ENCODE results near the gene RPS6KA5.

The RPS6KA5 gene

DNA sequence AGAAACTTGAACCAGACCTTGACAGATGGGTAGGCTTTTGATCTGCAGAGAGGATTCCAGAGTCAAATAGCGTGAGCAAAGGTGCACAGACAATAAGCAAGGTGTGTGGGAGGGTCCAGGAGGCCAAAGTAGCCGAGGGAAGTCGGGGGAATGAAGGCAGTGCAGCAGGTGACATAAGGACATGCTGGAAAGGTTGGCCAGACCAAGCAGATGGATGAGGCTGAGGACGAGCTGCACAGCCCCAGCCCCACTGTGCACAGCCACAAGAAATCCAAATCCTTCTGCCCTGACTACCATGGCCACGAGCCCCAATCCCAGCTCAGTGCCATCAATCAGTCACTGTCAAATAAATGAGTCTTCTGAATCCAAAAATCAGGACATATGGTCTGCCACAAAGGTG is 249.6 kb downstream of the RPS6KA5 start:
- no peak for DNase-seq (ENCODE audit: low spot score)
- no peak for FAIRE-seq

DNA sequence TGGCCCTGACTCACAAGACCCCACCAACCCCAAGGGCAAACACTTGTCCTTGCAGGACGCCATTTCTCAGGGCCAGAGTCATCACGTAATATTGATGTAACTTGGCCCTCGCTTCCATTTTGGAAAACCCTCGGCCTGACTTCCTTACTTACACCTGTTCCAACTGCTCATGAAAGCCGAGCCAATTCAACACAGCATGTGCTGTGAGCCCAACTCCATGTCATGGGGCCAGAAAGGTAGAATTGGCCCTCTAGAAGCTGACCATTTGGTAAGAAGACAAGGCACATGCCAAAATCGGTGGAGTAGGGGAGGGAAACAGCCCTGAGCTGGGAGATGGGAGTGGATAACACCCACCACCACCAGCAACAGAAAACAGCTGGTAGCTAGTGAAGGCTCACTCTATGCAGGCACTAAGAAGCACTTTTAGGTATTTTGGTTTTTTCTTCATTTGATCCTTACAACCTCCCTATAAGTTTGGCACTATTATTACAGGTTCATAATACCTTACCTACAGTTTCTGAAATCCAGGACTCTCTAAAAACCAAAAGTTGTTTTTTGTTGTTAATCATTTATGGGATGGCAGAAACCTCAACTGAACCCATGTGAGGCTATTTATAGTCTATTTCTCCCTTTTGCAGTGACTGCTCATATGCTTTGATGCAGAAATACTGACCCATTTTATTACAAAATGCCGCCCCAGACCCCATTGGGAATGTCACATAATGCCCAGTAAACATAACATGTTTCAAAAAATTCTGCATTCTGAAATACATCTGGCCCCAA is 250.7 kb downstream of the RPS6KA5 start:
- DNase-seq (ENCODE audit: low spot score) (no peak), FAIRE-seq (no peak)

DNA sequence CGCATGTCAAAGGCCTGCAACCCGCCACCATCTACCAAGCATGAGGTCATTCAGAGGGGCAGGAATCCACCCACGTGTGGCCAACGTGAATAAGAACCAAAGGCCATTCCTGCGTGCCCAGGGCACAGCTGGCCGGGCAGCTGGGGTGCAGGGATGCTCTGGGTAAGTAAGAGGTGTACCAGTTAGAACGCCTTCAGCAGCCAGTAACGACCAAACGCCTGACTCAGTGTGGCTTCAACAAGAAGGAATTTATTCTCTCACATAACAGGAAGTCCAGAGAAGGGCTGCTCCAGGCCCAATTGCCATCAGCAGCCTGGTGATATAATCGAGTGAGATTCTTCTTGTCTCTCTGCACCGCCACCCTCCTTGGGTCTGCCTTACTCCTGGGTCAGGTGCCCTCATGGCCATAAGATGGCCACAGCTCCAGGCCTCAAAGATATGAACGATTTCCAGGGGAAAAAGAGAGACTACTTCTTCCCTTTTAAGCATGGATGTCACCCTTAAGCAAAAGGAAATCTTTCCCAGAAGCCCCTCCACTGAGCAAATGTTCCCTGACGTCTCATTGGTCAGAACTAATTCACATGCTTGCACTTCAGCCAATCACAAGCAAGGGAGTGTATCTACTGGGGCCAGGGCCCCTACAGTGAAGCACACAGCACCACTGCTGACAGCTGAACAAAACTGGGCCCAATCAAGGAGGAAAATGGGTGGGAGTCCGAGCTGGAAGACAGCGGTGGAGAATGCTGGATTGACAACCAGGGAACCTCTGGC is 251.5 kb downstream of the RPS6KA5 start:
- FAIRE-seq (no peak), DNase-seq (ENCODE audit: low spot score) (no peak)

DNA sequence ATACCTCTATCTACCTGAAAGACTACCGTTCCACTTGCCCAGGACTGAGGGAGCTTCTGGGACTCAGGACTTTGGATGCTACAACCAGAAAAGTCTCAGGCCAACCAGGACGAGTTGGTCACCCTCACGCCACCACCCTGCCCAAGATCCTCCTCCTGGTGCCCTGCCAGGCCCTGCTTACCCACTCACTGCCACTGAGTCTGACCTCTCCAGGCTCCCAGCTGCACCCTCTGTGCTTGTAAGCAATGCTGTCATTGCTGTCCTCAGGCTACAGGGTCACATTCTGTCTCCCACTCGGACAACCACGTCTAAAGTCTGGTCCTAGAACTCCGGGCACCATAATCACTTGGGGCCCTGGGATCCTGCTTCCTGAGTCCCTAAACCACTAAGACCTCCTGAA is 253.4 kb downstream of the RPS6KA5 start:
- no peak for FAIRE-seq
- no peak for DNase-seq (ENCODE audit: low spot score)

DNA sequence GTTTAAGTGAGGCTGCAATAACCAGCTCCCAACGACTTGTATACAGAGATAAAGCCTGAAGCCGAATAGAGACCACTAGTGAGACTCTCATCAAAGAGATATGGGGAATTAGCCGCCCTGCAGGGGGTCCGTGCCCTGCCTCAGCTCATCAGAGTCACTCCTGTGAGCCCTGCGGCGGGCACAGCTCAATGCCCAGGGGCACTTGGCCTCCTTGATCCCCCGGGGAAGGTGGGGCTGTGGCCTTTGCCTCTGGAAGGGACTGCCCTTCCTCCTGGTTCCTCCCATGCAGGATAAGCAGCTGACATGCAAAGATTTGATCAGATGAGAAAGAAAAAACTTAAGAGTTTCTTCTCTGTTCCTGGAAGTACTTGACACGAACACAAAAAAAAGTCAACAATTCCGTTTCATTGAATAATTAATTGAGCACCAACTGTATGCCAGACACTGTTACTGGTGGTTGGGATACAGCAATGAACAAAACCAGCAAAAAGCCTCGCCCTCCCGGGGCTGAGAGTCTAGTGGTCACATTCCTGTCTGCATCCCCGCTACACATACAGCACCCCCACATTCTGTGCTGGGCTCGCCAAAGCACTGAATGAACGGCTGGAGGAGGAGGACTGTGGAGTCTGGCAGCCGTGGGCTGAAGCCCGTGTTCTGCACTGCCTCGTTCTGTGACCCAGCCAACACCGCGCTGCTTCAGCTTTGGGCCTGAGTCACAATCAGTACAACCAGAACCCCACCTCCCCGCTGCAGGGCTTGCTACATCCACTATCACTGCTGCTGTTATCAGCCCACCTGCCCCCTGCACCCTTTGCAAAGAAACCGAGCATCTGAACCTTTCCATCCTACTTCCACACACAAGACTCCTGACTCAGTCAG is 254.5 kb downstream of the RPS6KA5 start:
- FAIRE-seq, result no peak
- DNase-seq (ENCODE audit: low spot score), result no peak

DNA sequence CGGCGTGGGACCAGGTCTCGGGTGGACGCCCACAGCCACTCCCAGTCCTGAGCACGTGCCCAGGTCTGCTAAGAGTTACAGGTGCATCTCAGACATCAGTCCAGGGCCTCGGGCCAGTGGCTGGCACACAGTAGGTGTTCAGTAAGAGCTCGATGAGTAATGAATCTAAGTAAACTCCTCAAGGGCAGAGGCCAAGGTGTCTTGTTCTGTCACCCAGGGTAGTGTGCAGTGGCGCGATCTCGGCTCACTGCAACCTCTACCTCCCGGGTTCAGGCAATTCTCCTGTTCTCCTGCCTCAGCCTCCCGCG is 255.4 kb downstream of the RPS6KA5 start:
- DNase-seq (ENCODE audit: low spot score), result no peak
- no peak for FAIRE-seq

DNA sequence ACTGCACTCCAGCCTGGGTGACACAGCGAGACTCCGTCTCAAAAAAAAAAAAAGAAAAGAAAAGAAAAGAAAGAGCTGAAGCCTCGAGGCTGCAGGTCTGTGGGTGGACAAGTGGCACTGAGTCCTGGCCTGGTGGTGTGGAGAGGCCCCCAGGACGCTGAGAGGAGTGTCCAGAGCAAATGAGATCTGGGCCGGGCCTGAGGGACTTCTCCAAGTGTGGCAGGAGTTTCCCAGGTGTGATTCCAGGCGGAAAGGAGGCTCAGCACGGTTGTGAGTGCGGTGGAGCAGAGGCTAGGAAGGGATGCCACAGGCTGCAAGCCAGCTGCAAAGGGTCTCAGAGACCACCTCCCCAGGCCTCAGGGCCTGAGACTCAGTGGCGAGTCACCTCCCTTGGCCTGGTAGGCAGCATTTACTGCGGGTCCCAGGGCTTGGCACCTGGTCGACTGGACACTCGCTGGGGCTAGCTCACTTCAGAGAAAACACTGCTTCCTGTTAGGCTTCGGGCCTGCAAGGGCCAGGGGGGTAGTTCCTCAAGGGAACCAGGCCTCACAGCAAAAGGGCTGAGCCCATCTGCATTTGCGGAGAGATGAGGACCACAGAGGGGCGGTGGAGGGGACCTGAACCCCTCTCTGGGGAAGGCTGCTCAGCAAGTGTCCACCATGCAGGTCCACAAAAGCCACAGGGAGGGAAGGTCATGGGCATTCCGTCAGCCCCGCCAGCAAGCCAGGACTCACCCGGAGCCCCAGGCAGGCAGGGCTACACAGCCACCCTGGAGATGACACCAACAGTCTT is 256.0 kb downstream of the RPS6KA5 start:
- no peak for DNase-seq (ENCODE audit: low spot score)

DNA sequence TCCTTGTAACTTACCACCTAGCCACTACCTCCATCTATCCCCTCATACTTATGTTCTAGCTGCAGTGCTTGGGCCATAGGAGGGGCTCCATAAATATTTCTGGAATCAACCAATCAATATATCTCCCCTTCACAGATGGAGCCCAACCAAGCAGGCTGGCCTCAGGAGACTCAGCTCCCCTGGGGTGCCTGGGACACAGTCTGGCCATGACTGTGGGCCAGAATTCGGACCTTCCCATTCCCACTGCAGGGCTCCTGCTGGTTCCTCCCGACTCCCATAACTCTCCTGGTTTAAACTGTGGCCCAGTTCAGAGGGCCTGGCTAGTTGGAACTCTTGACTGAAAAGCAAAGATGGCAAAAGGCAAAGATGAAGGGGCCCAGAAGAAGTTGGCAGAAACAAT is 257.2 kb downstream of the RPS6KA5 start:
- DNase-seq (ENCODE audit: low spot score) (no peak), FAIRE-seq (no peak)

More for the DNA sequence above, 256.0 kb downstream of the RPS6KA5 start:
- FAIRE-seq, result no peak

DNA sequence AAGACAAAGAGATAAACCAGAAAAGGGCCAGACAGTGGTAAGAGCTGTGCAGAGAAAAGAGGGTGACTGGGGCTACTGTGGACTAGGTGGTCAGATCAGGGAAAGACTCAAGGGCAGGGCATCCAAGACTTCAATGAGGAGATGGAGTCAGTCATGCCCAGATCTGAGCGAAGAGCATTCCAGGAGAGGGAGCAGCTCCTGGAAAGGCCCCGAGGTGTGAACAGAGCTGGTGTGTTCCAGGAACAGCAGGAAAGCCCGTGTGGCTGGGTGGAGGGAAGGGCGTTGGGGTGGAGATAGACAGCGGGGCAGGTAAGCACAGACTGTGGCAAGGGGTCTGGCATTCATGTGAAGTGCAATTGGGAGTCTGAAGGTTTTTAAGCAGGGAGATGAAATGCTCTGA is 261.0 kb downstream of the RPS6KA5 start:
- no peak for DNase-seq (ENCODE audit: low spot score)
- no peak for FAIRE-seq

DNA sequence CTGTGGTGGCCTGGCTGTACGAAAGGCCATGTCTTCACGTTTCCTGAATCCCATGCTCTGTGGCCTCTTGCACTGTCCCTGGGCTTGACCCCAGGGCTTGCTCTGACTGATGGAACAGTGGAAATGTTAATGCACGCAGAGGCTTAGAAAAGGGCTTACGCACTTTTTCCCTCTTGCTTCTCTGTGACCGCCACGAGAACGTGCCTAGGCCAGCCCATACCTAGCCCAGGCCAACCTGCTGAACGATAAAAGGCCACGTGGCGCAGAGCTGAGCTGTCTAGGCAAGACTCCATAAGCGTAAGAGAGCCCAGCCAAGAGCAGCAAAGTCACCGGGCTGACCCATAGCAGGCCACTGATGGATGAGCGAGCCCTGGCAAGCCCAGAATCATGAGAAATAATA is 262.5 kb downstream of the RPS6KA5 start:
- DNase-seq (ENCODE audit: low spot score) (no peak), FAIRE-seq (no peak)

Measured in urothelium cell line (cell line).